ENCODE data around the gene CLINT1. TPM values are rescaled to one million over a fixed set of nuclear protein-coding genes. Genes with fewer than 3 reads are reported as not detected.

CLINT1 gene
- total RNA-seq, 2 experiments from 2014 or later, result 69.7 to 70.1 TPM

DNA sequence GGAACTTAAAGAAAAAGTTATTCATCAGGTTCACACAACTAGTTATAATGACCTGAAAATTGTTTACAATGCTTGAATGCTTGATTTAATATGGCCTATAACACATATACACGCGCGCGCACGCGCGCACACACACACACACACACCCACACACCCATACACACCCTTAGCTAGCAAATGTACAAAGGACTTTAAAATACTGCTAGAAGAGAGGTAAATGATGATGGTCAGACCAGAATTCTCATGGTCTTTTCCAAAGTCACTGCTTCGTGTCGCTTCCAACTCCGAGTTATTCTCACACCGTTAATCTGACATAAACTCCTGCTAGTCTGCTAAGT is 109.5 kb downstream of the CLINT1 start:
- ATAC-seq (ENCODE audit: low read depth) (no peak), DNase-seq (no peak)
- Mint-ChIP-seq H3K4me1 (peaks cover 12% of the 10 kb centered on the region), H3K27ac (no peak overlapping the region), H3K27me3 (no peaks in the 10 kb centered on the region), H3K4me3 (no peak overlapping the region), H3K9me3 (no peaks in the 10 kb centered on the region), H3K36me3 (peaks cover 8% of the 10 kb centered on the region)
- POLR2A ChIA-PET, result no interaction called here

DNA sequence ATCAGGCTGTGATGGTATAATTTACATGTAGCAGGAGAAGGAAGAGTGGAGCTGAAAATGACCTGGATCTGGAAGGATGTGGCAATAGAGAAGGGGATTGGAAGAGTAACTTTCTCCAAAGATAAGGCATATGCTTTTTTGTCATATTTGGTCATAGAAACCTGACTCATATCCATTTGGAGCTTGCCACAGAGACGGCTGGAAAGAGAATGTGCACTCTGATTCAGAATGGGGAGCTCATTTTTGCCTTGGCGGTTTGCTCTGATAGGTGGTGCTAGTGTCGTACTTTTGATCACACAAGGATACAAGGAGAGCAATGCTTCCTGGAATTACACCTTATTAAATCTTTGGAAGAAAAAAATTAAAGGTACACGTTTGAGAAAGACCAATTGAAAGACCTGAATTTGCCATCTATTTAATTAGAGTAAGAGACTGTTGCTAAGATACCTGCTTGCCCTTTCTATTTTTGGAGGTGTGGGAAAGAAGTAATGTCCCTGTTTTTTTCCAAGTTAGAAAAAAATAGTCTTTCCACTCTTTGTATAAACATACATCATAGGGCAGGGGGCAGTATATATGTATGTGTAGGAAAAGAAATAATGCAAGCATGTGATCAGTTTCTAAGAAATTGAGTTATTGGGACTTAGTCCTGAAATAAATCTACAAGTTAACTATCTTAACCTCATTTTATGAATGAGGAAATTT is 110.0 kb downstream of the CLINT1 start:
- peaks cover 10% of the 10 kb centered on the region for H3K36me3 Mint-ChIP-seq
- peaks cover 16% of the 10 kb centered on the region for H3K4me1 Mint-ChIP-seq
- DNase-seq (no peak), ATAC-seq (ENCODE audit: low read depth) (no peak)
- H3K27me3 Mint-ChIP-seq, result no peaks in the 10 kb centered on the region
- no peak overlapping the region for H3K27ac Mint-ChIP-seq
- no peaks in the 10 kb centered on the region for H3K9me3 Mint-ChIP-seq
- H3K4me3 Mint-ChIP-seq, result no peak overlapping the region
- POLR2A ChIA-PET, result no interaction called here

DNA sequence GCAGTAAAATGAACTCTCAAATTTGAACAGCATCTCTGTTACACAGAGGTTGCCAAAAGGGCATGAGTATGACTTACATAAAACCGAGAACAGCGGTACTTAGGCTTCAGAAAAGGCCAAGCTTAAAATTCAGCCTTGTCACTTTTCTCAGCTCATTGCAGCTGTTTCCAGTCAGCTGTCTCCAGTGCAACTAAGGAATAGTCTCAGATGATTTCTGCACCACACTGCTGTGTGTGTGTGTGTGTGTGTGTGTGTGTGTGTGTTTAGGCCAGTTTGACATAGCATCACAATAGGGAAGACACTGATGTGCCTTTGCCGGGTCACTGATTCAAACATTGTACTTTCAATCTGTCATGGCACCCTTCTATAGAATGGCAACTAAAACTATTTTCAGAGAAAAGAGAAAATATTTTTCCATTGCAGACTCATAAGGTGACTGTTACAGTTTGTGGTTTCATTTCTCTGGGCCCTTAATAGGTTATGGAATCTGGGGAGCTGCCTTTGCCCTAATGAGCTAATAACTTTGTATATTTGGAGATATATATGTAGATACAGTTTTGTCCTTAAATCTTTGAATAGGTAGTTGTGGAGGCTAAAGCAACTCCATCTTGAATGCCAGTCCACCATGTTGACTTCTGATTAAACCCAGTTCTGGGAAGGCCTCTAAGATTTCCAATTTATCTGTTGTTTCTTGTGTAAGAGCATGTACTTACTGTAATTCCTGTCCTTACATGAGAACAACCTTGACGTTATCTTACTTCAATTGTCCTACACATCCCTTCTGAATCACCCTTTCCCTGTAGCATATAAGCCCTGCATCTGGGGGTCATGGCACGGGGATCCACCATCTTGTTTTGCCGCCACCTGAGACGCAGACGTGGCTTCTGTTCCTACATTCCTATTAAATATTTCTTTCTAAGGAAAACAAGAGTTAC is 110.9 kb downstream of the CLINT1 start:
- DNase-seq (no peak), ATAC-seq (ENCODE audit: low read depth) (no peak)
- Mint-ChIP-seq H3K4me3 (no peak overlapping the region), H3K9me3 (no peaks in the 10 kb centered on the region), H3K27ac (no peak overlapping the region), H3K4me1 (peaks cover 19% of the 10 kb centered on the region), H3K36me3 (peaks cover 10% of the 10 kb centered on the region), H3K27me3 (no peaks in the 10 kb centered on the region)
- POLR2A ChIA-PET, result no interaction called here

DNA sequence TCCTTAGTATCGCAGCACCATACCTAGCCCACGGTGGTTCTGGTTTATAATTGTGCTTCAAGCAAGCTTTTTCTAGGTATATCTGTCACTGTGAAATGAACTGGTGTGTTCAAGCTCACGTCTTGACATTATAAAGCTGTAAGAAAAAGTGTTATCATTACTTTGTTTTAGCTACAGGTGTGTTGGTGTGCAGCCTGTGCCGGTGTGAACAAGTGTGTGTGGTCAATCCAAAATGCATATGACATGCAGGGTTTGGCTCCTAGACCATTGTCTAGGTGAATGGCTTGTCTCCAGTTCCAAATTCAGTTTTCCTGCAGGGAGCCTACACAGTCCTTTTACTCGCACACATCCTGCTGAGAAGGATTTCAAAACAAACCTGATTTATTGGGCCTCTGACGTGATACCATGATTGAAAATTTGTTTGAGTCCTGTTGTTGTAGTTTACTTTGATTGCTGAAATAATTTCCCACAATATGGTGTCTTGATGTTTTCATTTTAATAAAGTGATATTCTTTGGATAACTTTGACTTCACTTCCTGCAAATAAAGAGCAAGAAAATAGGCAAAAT is 111.7 kb downstream of the CLINT1 start:
- POLR2A ChIA-PET, result no interaction called here
- DNase-seq (no peak), ATAC-seq (ENCODE audit: low read depth) (no peak)
- peaks cover 23% of the 10 kb centered on the region for H3K4me1 Mint-ChIP-seq
- H3K27me3 Mint-ChIP-seq, result no peaks in the 10 kb centered on the region
- H3K36me3 Mint-ChIP-seq, result peaks cover 10% of the 10 kb centered on the region
- H3K27ac Mint-ChIP-seq, result no peak overlapping the region
- no peaks in the 10 kb centered on the region for H3K9me3 Mint-ChIP-seq
- H3K4me3 Mint-ChIP-seq, result no peak overlapping the region

DNA sequence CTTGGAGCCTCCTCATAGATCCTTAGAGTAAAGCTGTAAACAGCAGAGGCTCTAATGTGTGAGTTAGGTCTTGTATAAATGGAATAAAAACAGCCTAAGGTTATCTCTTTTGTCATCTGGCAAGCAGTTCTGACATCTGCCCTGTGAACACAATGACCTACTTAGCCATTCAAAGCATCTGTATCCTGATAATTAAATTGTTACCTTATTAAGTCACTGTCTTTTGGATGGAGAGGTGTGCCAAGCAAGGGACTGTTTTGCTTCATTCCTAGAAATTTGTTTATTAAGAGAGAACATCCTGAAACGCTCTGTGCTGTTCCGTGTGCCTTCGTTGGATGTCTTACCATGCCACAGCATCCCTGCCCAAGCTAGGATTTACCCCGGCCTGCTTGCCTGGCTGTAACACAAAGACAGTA is 113.9 kb downstream of the CLINT1 start:
- Mint-ChIP-seq H3K27ac (no peak overlapping the region), H3K9me3 (no peaks in the 10 kb centered on the region), H3K4me3 (peak overlapping the region; percentile 97), H3K36me3 (peaks cover 7% of the 10 kb centered on the region), H3K4me1 (peaks cover 23% of the 10 kb centered on the region), H3K27me3 (no peaks in the 10 kb centered on the region)
- POLR2A ChIA-PET, result interaction anchor here (2.5 kb wide), 1 partner anchor 13 kb away, joined by 7 read pairs; the partner anchor contains the start of gene THG1L
- DNase-seq (no peak), ATAC-seq (ENCODE audit: low read depth) (no peak)

DNA sequence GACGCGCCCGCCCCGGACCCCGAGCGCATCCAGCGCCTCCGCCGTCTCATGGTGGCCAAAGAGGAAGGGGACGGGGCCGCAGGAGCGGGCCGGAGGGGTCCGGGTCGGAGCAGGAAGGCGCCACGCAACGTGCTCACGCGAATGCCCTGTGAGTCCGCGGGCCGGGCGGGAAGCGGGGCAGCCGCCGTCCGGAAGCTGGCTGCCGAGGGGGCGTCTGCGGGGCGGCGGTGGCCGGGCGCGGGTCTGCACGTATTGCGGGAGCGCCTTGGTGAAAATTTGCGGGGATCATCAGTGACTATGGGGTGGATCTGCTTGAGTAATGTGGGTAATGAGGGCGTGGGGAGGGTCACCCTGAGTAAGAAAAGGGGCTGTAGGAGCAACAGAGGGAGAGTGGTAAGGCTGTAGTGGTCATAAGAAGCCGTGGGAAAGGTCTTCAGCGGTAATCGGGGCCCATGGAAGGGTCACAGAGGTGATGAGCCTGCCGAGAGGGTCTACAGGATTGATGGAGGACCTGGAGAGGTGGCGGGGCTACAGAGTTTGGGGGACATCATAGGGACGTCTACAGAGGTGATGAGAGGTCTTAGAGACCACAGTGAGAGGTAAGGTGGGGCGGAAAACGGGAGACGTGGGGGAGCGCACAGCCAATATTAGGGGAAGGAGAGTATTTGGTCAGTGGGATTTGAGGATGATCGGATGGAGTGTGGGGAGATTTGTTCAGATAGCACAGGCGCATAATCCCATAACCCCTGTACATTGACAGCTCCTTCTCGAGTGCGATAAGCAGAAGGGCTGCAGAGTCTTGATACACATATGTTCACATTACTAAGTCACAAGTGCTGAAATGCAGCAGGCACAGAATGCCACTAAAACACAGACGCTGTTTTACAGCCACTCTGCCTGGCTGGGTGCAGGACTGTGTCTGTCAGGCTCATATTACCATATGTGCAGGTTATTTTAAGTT is 114.6 kb downstream of the CLINT1 start:
- ATAC-seq (ENCODE audit: low read depth) (peak; percentile 19), DNase-seq (peak; percentile 64)
- Mint-ChIP-seq H3K9me3 (no peaks in the 10 kb centered on the region), H3K4me3 (peak overlapping the region; percentile 97), H3K27ac (peak overlapping the region; percentile 85), H3K4me1 (peaks cover 23% of the 10 kb centered on the region), H3K36me3 (peaks cover 9% of the 10 kb centered on the region), H3K27me3 (no peaks in the 10 kb centered on the region)
- POLR2A ChIA-PET, result interaction anchor here (1.3 to 2.5 kb wide), 4 partner anchors 13 to 601 kb away, joined by 3 to 7 read pairs (median 3); partner anchors contain the start of genes MED7 and THG1L

DNA sequence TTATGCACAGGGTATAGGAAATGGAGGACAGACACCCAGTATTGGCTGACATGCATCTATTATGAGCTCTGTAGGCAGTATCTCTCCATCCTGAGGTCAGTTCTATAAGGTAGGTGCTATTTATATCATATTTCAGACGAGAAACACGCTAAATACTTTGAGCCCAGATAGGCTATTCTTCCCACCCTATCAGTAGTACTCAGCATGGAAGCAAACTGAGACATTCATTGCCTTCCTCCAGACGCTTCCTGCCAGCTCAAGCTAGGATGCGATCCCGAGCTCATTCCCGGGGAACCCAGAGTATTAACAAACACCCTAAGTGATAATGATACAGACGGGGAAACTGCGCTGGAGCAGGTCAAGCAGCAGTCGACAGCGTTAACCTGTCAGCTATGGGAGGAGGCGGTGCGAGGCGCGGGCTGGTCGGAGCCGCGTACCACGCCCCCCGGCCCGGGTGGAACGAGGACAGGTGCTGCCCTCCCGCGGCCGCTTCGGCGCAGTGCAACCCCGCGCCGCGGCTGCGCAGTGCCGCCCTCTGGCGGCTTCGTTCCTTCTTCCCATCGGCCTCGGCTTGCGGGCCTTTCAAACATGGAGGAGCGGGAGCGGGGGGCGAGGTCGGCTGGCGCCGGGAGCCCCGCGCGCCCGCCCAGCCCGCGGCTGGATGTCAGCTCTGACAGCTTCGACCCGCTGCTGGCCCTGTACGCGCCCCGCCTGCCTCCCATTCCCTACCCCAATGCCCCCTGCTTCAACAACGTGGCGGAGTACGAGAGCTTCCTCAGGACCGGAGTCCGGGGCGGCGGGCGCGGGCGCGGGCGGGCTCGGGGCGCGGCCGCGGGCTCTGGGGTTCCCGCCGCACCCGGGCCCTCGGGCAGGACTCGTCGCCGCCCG is 115.5 kb downstream of the CLINT1 start, which contains the start of gene LSM11:
LSM11 (plus strand) TSS at position 550 of the 888 bp plus-strand sequence; CDS start at position 589, 39 bp downstream.
- Mint-ChIP-seq H3K27me3 (no peaks in the 10 kb centered on the region), H3K36me3 (peaks cover 12% of the 10 kb centered on the region), H3K4me1 (peaks cover 23% of the 10 kb centered on the region), H3K27ac (peak within 1 kb of the TSS; percentile 85), H3K9me3 (no peaks in the 10 kb centered on the region), H3K4me3 (peak within 1 kb of the TSS; percentile 97)
- DNase-seq (peak; percentile 97), ATAC-seq (ENCODE audit: low read depth) (peak; percentile 91)
- POLR2A ChIA-PET, result interaction anchor here (0.6 to 2.5 kb wide), 6 partner anchors 12 to 600 kb away, joined by 3 to 7 read pairs (median 3); partner anchors contain the start of genes MED7 and THG1L

DNA sequence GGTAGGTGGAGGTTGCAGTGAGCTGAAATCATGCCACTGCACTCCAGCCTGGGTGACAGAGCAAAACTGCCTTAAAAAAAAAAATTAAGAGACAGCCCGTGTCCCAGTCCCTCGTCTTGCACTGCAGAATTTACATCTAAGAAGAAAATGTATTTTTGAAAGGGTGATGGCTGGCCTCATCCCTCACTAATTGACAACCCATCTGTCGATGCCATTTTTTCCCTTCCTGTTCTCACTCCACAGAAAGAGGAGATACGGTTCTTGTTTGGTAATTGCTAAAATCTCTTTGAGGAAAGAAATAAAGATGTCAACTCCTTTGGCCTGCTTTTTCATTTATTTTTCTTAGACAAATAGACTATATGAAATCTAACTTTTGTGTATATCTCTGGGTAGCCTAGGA is 117.8 kb downstream of the CLINT1 start:
- no peak overlapping the region for H3K27ac Mint-ChIP-seq
- no peaks in the 10 kb centered on the region for H3K27me3 Mint-ChIP-seq
- DNase-seq, result no peak
- no peak overlapping the region for H3K4me3 Mint-ChIP-seq
- POLR2A ChIA-PET, result interaction anchor here (0.6 kb wide), 1 partner anchor 23 kb away, joined by 3 read pairs; no protein-coding TSS in a partner anchor
- no peak for ATAC-seq (ENCODE audit: low read depth)
- no peaks in the 10 kb centered on the region for H3K9me3 Mint-ChIP-seq
- H3K36me3 Mint-ChIP-seq, result peaks cover 22% of the 10 kb centered on the region
- H3K4me1 Mint-ChIP-seq, result peaks cover 21% of the 10 kb centered on the region

DNA sequence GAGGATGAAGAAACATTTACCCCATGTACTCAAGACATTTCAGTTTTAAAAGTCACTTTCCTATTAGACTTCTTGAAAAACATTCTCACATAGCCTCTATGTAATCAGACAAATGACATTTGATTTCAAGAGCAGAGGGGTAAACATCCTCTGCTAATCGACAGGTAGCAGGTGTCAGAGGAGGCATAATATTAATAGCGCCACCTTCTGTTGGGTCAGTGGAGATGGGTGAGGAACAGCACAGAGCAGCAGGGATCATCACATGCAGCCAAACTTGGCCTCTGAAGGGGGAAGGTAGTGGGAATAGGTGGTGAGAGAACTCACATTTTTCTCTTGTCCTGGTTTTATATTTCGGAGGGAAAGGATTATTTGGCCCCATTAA is 118.7 kb downstream of the CLINT1 start:
- POLR2A ChIA-PET, result no interaction called here
- Mint-ChIP-seq H3K4me1 (peaks cover 17% of the 10 kb centered on the region), H3K36me3 (peaks cover 20% of the 10 kb centered on the region), H3K4me3 (no peak overlapping the region), H3K27me3 (no peaks in the 10 kb centered on the region), H3K27ac (no peak overlapping the region), H3K9me3 (no peaks in the 10 kb centered on the region)
- DNase-seq (no peak), ATAC-seq (ENCODE audit: low read depth) (no peak)

DNA sequence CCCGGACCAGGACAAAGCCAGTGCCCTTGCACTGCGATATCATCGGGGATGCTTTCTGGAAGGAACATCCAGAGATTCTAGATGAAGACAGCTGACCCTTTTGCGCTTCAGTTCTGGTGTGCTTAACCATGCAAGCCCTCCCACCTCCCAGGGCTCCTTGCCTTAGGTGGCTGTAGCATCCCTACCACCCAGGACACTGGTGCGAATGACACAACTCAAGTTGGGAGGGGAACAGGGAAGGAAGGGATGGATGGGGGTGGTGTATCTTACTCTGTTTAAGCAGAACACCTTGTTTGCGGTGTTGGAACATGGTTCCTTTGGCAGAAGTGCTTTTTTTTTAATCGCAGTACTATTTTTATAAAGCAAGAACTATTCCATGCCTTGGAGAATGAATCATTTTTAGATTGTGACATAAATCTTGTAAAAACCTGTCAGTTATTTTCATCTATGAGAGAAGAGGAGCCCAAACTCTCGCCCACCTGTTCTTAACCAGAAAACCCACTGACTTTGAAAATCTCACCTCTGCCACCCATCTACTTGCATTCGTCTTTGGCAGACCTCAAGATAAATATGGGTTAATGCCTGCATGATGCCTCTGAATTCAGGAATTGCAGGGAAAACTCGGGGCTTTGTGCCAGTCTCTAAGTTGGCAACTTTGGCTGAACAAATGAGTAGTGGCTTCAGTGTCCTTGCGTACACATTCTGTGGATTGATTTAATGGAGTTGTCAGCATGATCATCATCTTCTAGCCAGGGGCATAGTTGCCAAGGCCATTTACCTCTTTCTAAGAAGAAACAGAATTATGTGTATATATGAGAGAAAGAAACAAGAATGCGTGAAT is 119.3 kb downstream of the CLINT1 start:
- Mint-ChIP-seq H3K36me3 (peaks cover 20% of the 10 kb centered on the region), H3K4me1 (peaks cover 12% of the 10 kb centered on the region), H3K27ac (no peak overlapping the region), H3K9me3 (no peaks in the 10 kb centered on the region), H3K4me3 (no peak overlapping the region), H3K27me3 (no peaks in the 10 kb centered on the region)
- DNase-seq, result no peak
- POLR2A ChIA-PET, result no interaction called here
- ATAC-seq (ENCODE audit: low read depth), result no peak

DNA sequence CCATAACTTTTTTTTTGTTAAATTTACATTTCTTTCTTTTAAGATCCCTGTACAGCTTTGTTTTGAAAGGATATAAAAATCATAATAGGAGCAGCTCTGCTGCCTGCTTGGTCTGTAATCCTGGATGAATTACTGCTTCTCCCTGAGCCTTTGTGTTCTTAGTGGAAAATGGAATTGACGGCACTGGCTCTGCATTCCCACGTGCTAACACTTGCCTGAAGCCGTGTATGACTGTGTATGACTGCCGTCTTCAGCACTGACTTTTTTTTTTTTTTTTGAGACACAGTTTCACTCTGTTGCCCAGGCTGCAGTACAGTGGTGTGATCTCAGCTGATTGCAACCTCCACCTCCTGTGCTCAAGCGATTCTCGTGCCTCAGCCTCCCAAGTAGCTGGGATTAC is 123.0 kb downstream of the CLINT1 start:
- Mint-ChIP-seq H3K27ac (no peak overlapping the region), H3K36me3 (peaks cover 20% of the 10 kb centered on the region), H3K4me3 (no peak overlapping the region), H3K4me1 (peaks cover 8% of the 10 kb centered on the region), H3K9me3 (no peaks in the 10 kb centered on the region), H3K27me3 (no peaks in the 10 kb centered on the region)
- POLR2A ChIA-PET, result no interaction called here
- ATAC-seq (ENCODE audit: low read depth) (no peak), DNase-seq (no peak)

All from activated naive CD8-positive, alpha-beta T cell treated with anti-CD3 and anti-CD28 coated beads, Interleukin-2, amount 10 ng/mL, durations not matched to agents 7 days and 5 days (primary cell).